Cardiac fibroblast (primary cell): Measurements from ENCODE around the gene OTOGL.
"Not testable (repeated sequence)": the region's sequence is repeated elsewhere in the genome, so short reads cannot be mapped to it uniquely, and the experiment has no call there.

Source experiments
- DNase-seq, 2 donors: peaks; one replicate each; pipeline versions ENCODE4 v3.0.0 to v3.0.0-alpha.2; 2010; ENCODE audit warnings: low read depth in 2 of 2
- H3K4me3 ChIP-seq, 2 donors: replicated peaks in 1 of 2; 1 replicate in 1 of 2; 2 replicates in 1 of 2; pipeline ENCODE4 v1.5.1; 2011; ENCODE audit warnings: low read depth in 2 of 2, low read length in 2 of 2, mild to moderate bottlenecking in 2 of 2, moderate library complexity in 1 of 2
- CTCF ChIP-seq: IDR thresholded peaks from one replicate; pipeline ENCODE4 v1.5.1; 2011; ENCODE audit warnings: low read depth, mild to moderate bottlenecking, low read length, inconsistent platforms

The OTOGL gene

GRCh38 chr12:80282226-80282625 lies 182.9 kb downstream of the OTOGL start:
- DNase-seq: no peak
- TF ChIP-seq CTCF: no peak
- no peak overlapping the region for H3K4me3 ChIP-seq

GRCh38 chr12:80282761-80283160 lies 183.4 kb downstream of the OTOGL start:
- peak in 1 of 2 donors; percentile 68 for DNase-seq
- TF ChIP-seq CTCF: no peak
- H3K4me3 ChIP-seq: no peak overlapping the region

- no peak overlapping the region for H3K4me3 ChIP-seq
- DNase-seq: no peak
- no peak for TF ChIP-seq CTCF
These were observed 191.9 kb downstream of the OTOGL start for GRCh38 chr12:80291108-80291754.

GRCh38 chr12:80293347-80293746 lies 194.0 kb downstream of the OTOGL start:
- DNase-seq: no peak
- no peak for TF ChIP-seq CTCF
- no peak overlapping the region for H3K4me3 ChIP-seq

- H3K4me3 ChIP-seq: no peak overlapping the region
- DNase-seq: no peak
- TF ChIP-seq CTCF: no peak
These were observed 194.4 kb downstream of the OTOGL start for GRCh38 chr12:80293759-80294158.

- H3K4me3 ChIP-seq: no peak overlapping the region
- TF ChIP-seq CTCF: no peak
- DNase-seq: no peak
These were observed 199.9 kb downstream of the OTOGL start for GRCh38 chr12:80299219-80299618.

GRCh38 chr12:80299976-80300375 lies 200.6 kb downstream of the OTOGL start:
- TF ChIP-seq CTCF: no peak
- H3K4me3 ChIP-seq: no peak overlapping the region
- DNase-seq: no peak

- DNase-seq, H3K4me3 ChIP-seq: not testable (repeated sequence)
These were observed 208.1 kb downstream of the OTOGL start for GRCh38 chr12:80307436-80307835.
